GM12878 (cell line): Measurements from ENCODE around the gene SCYGR3. TPM values are rescaled to one million over a fixed set of nuclear protein-coding genes. Genes with fewer than 3 reads are reported as not detected.

Experiments used
- ATAC-seq: fragments of 200-7000 bp; cut with Tn5 transposase; 3 replicates; pipeline ENCODE4 v1.9.1; 2020; ENCODE audit warnings: mild to moderate bottlenecking, moderate library complexity
- Bru-seq: library from RNA; stranded (reverse); fragments of 400-500 nt; gene quantifications from one replicate; lab custom pipeline; 2021; lab: Mats Ljungman, UMichigan
- BruChase-seq, 2 experiments: library from RNA; stranded (reverse); fragments of 400-500 nt; gene quantifications; one replicate each; lab custom pipeline; 2021; lab: Mats Ljungman, UMichigan
- BruUV-seq: library from RNA; stranded (reverse); fragments of 400-500 nt; replicated peaks from 2 replicates; lab custom pipeline; 2021; lab: Mats Ljungman, UMichigan
- CTCF ChIA-PET: fragments of 300-600 bp; sonication (Branson Sonifier 250); formaldehyde crosslinking; extraction: SDS; loops from one replicate; lab custom pipeline; 2021; ENCODE audit warnings: inconsistent platforms; lab: Yijun Ruan, JAX
- POLR2A ChIA-PET: fragments of 350-600 bp; formaldehyde crosslinking; extraction: SDS; loops from one replicate; lab custom pipeline; 2021; ENCODE audit warnings: inconsistent platforms; lab: Charles Lee
- RAD21 ChIA-PET: fragments of 300-600 bp; sonication (Branson Sonifier 250); formaldehyde crosslinking; loops from one replicate; lab custom pipeline; 2023; ENCODE audit warnings: antibody characterized with exemption; ENCODE audit not compliant: unreplicated experiment; lab: Charles Lee
- SMC1A ChIA-PET: fragments of 300-600 bp; sonication (Branson Sonifier 250); formaldehyde crosslinking; loops from one replicate; lab custom pipeline; 2023; ENCODE audit not compliant: unreplicated experiment, uncharacterized antibody; lab: Charles Lee
- DNase-seq: peaks from one replicate; pipeline ENCODE4 v3.0.0-alpha.2; 2011; ENCODE audit warnings: low read depth, low spot score
- FAIRE-seq: peaks from 3 replicates; lab custom pipeline; 2011; peaks lifted over from hg19 to GRCh38; lab: Jason Lieb, UNC
- H2AFZ ChIP-seq: 2 replicates; pipeline ENCODE4 v1.6.0; 2011; ENCODE audit warnings: low read depth, low read length, control low read depth; ENCODE audit not compliant: control insufficient read depth
- H3K27ac ChIP-seq: 2 replicates; pipeline ENCODE4 v1.5.1; 2011; ENCODE audit warnings: control low read depth; ENCODE audit not compliant: control insufficient read depth, insufficient read depth
- H3K27me3 ChIP-seq, 2 experiments: replicated peaks in 1 of 2; 2 replicates each; pipeline versions ENCODE4 v1.6.0 to v1.6.1; 2011; ENCODE audit warnings: low read length in 1 of 2; ENCODE audit not compliant: control insufficient read depth in 2 of 2, insufficient read depth in 2 of 2
- H3K36me3 ChIP-seq, 2 experiments: 2 replicates each; pipeline ENCODE4 v1.5.1; 2011; ENCODE audit warnings: low read length in 1 of 2; ENCODE audit not compliant: control insufficient read depth in 2 of 2, insufficient read depth in 2 of 2
- H3K4me1 ChIP-seq: 2 replicates; pipeline ENCODE4 v1.6.1; 2011; ENCODE audit warnings: mild to moderate bottlenecking, low read length, moderate library complexity, mixed read lengths; ENCODE audit not compliant: control insufficient read depth, insufficient read depth
- H3K4me2 ChIP-seq: 2 replicates; pipeline ENCODE4 v1.6.0; 2011; ENCODE audit warnings: control low read depth; ENCODE audit not compliant: control insufficient read depth, insufficient read depth
- H3K4me3 ChIP-seq: fragments of 200-600 bp; sonication (generic); 2 replicates; pipeline ENCODE4 v1.5.1; 2016
- H3K79me2 ChIP-seq: 2 replicates; pipeline ENCODE4 v1.6.0; 2011; ENCODE audit warnings: low read length; ENCODE audit not compliant: control insufficient read depth, insufficient read depth
- H3K9ac ChIP-seq: 2 replicates; pipeline ENCODE4 v1.8.0; 2011; ENCODE audit warnings: low read length, control low read depth, mixed read lengths; ENCODE audit not compliant: control insufficient read depth, insufficient read depth
- H3K9me3 ChIP-seq: replicated peaks from 3 replicates; pipeline ENCODE4 v1.5.1; 2011; ENCODE audit warnings: mild to moderate bottlenecking, low read length; ENCODE audit not compliant: control insufficient read depth, insufficient read depth
- H4K20me1 ChIP-seq: 2 replicates; pipeline ENCODE4 v1.6.0; 2011; ENCODE audit not compliant: control insufficient read depth, insufficient read depth
- CEBPB ChIP-seq, 2 experiments: fragments of 150-350 bp in 1 of 2; IDR thresholded peaks; 2 replicates each; pipeline ENCODE4 v1.6.1; 2012 to 2014; ENCODE audit warnings: low read depth in 2 of 2, low read length in 2 of 2, borderline replicate concordance in 1 of 2, inconsistent platforms in 1 of 2
- E2F8 ChIP-seq: fragments of 450-650 bp; IDR thresholded peaks from 2 replicates; pipeline ENCODE4 v1.6.1; 2018; ENCODE audit warnings: mild to moderate bottlenecking, low read depth, moderate library complexity; ENCODE audit not compliant: partially characterized antibody
- HSF1 ChIP-seq: fragments of 150-350 bp; IDR thresholded peaks from 2 replicates; pipeline ENCODE4 v1.6.1; 2014; ENCODE audit warnings: mild to moderate bottlenecking, low read depth, low read length
- NFXL1 ChIP-seq: fragments of 450-650 bp; IDR thresholded peaks from 2 replicates; pipeline ENCODE4 v1.6.1; 2017; ENCODE audit warnings: antibody characterized with exemption, mild to moderate bottlenecking, borderline replicate concordance
- NFYB ChIP-seq: IDR thresholded peaks from 2 replicates; pipeline ENCODE4 v1.6.1; 2011; ENCODE audit warnings: low read depth, mild to moderate bottlenecking, low read length, improper control_type of control experiment, moderate library complexity; ENCODE audit not compliant: insufficient read depth
- POLR2AphosphoS2 ChIP-seq: IDR thresholded peaks from 2 replicates; pipeline ENCODE4 v1.6.1; 2011; ENCODE audit warnings: low read depth, mild to moderate bottlenecking, low read length, improper control_type of control experiment, moderate library complexity
- REST ChIP-seq: IDR thresholded peaks from 2 replicates; pipeline ENCODE4 v1.6.1; 2012; ENCODE audit warnings: mild to moderate bottlenecking, low read depth, low read length
- SMC3 ChIP-seq: IDR thresholded peaks from 2 replicates; pipeline ENCODE4 v1.6.1; 2011; ENCODE audit warnings: low read length, improper control_type of control experiment, borderline replicate concordance
- ZBTB33 ChIP-seq: fragments of 450-650 bp; IDR thresholded peaks from 2 replicates; pipeline ENCODE4 v1.6.1; 2017; ENCODE audit warnings: mild to moderate bottlenecking
- WGBS: methylation state at CpG from one replicate; pipeline ENCODE4 v1.1.6; 2016; ENCODE audit warnings: low lambda C conversion rate; ENCODE audit not compliant: insufficient replicate concordance, insufficient coverage; ENCODE audit errors: missing lambda C conversion rate; 5-methylcytosine and 5-hydroxymethylcytosine counted together
- in situ Hi-C: fragments of 300-500 bp; cut with MboI; formaldehyde crosslinking; loops from 9 replicates; pipeline ENCODE4 v1.14.3; 2018; ENCODE audit warnings: mixed read lengths
- intact Hi-C: fragments of 100-400 bp; cut with micrococcal nuclease; formaldehyde crosslinking; loops from one replicate; pipeline ENCODE4 v1.14.2; 2022; ENCODE audit not compliant: unreplicated experiment
- long read RNA-seq, 2 experiments: library from polyadenylated mRNA; unstranded; transcript quantifications; one replicate each; pipeline ENCODE4 v2.0.0, GENCODE V29; 2019 to 2020
- polyA minus RNA-seq, 3 experiments: library from RNA; depleted of rRNA, polyadenylated mRNA; stranded (reverse); fragments of >200 nt; gene quantifications; 2 replicates each; pipeline ENCODE4 v1.2.3, GENCODE V29; 2011
- polyA plus RNA-seq, 11 experiments: library from polyadenylated mRNA; depleted of rRNA in 4 of 11; unstranded in 6 of 11; stranded (reverse) in 5 of 11; fragments of >200 nt; fragmentation: Nextera tagmentation in 4 of 11; fragmentation: Illumina TruSeq in 1 of 11; extraction: Ambion mirVana in 4 of 11; extraction: Trizol in 1 of 11; gene quantifications; 1 replicate in 1 of 11; 2 replicates in 10 of 11; pipeline versions ENCODE4 v1.2.1 to v1.2.3, GENCODE V29; 2011 to 2016; ENCODE audit warnings: inconsistent platforms in 2 of 11, missing spikeins in 2 of 11, low read depth in 1 of 11
- total RNA-seq, 4 experiments: library from RNA; depleted of rRNA in 3 of 4; stranded (reverse); fragments of >200 nt in 3 of 4; fragmentation: Illumina TruSeq in 1 of 4; extraction: Trizol in 1 of 4; gene quantifications; 2 replicates each; pipeline versions ENCODE4 v1.2.1 to v1.2.3, GENCODE V29; 2013 to 2021

Gene SCYGR3
- total RNA-seq (2013; cell fraction: nucleolus; rRNA removed): not detected in 2 replicates
- total RNA-seq (2014; rRNA removed) (not detected in 2 replicates), total RNA-seq (2014; rRNA removed; fragmentation: Illumina TruSeq; extraction: Trizol) (not detected in 2 replicates), total RNA-seq (2021) (not detected in 2 replicates), polyA plus RNA-seq (2011; rRNA removed) (not detected in 2 replicates), polyA plus RNA-seq (2014; fragmentation: Illumina TruSeq; extraction: Trizol) (not detected in 2 replicates), polyA plus RNA-seq (2014; fragmentation: Nextera tagmentation; extraction: Ambion mirVana) (not detected), polyA plus RNA-seq (2014; rRNA removed) (not detected in 2 replicates), polyA plus RNA-seq (2016; fragmentation: Nextera tagmentation; extraction: Ambion mirVana) (not detected), polyA minus RNA-seq (2011; rRNA and poly(A)+ RNA removed) (not detected in 2 replicates), Bru-seq, nascent RNA (not detected), BruChase-seq, experiment 1, labeled RNA remaining after a 6-hour chase (not detected), BruChase-seq, experiment 2, labeled RNA remaining after a 2-hour chase (not detected)
- polyA plus RNA-seq (2011; ENCODE audit: low read depth): not detected
- not detected in 2 replicates for polyA plus RNA-seq (2011; cell fraction: cytosol; rRNA removed)
- not detected in 2 replicates for polyA plus RNA-seq (2011; cell fraction: nucleus; rRNA removed)
- polyA plus RNA-seq (2012): not detected in 2 replicates
- polyA minus RNA-seq (2011; cell fraction: cytosol; rRNA and poly(A)+ RNA removed): not detected in 2 replicates
- polyA minus RNA-seq (2011; cell fraction: nucleus; rRNA and poly(A)+ RNA removed): not detected in 2 replicates
- long read RNA-seq, experiment 1: 0 reads
- long read RNA-seq, experiment 2: 0 reads

- ChIA-PET RAD21 (no interaction called here), POLR2A (no interaction called here), CTCF (no interaction called here)
- TF ChIP-seq E2F8 (no peak), NFXL1 (no peak), REST (no peak), NFYB (no peak), ZBTB33 (no peak), SMC3 (no peak), CEBPB (IDR thresholded peaks at IDR 0.05; ENCODE audit: borderline replicate concordance in 1 of 2, low read depth in 2 of 2, low read length in 2 of 2) (no peak), POLR2AphosphoS2 (no peak), HSF1 (no peak)
These were observed at the start of gene SCYGR3 for GRCh38 chr2:227614740-227615139. Gene SCYGR3 (minus strand): TSS chr2:227614840. CDS start chr2:227614840, 0 bp downstream.

More at GRCh38 chr2:227614740-227615139, at the start of gene SCYGR3:
- SMC1A ChIA-PET: no interaction called here
- Histone ChIP-seq H3K9ac (no peak within 1 kb of the TSS), H3K36me3 (no peaks in the 10 kb centered on the region), H3K27ac (no peak within 1 kb of the TSS), H4K20me1 (no peaks in the 10 kb centered on the region), H2AFZ (no peak within 1 kb of the TSS), H3K27me3 (no peaks in the 10 kb centered on the region), H3K79me2 (no peaks in the 10 kb centered on the region), H3K4me2 (no peak within 1 kb of the TSS), H3K9me3 (no peaks in the 10 kb centered on the region), H3K4me1 (peaks cover 5% of the 10 kb centered on the region; the same call in 1 of the 2 replicates), H3K4me3 (no peak within 1 kb of the TSS)
- BruUV-seq: no TSS peak
- no peak for FAIRE-seq
- no peak for ATAC-seq
- intact Hi-C loops (no loop called here), in situ Hi-C loops (no loop called here)
- no peak for DNase-seq
- WGBS: 78% methylated on average over 4 of the region's 4 CpGs
